ENCODE data around the gene NAPSA. TPM values are rescaled to one million over a fixed set of nuclear protein-coding genes. Genes with fewer than 3 reads are reported as not detected.
"Not testable (repeated sequence)": the region's sequence is repeated elsewhere in the genome, so short reads cannot be mapped to it uniquely, and the experiment has no call there.

Gene NAPSA
- 0.48 and 1.7 TPM in 2 replicates for total RNA-seq
- 0.24 TPM for polyA plus RNA-seq (2012)

GRCh38 chr19:50365434-50366306 is at the start of gene NAPSA:
TSS of gene NAPSA (minus strand) at chr19:50365639. CDS start at chr19:50365621, 18 bp downstream.
- DNase-seq (ENCODE audit: low read depth) = no peak

GRCh38 chr19:50413531-50413930 is 48.1 kb upstream of the NAPSA start:
- DNase-seq (ENCODE audit: low read depth) = no peak

- no peak for DNase-seq (ENCODE audit: low read depth)
Measured at GRCh38 chr19:50413096-50413495, 47.7 kb upstream of the NAPSA start.

GRCh38 chr19:50412419-50412818 is 47.0 kb upstream of the NAPSA start:
- no peak for DNase-seq (ENCODE audit: low read depth)

- DNase-seq (ENCODE audit: low read depth) = no peak
Measured at GRCh38 chr19:50410109-50410508, 44.7 kb upstream of the NAPSA start.

GRCh38 chr19:50409347-50409746 is 43.9 kb upstream of the NAPSA start:
- DNase-seq (ENCODE audit: low read depth) = no peak

GRCh38 chr19:50406829-50407228 is 41.4 kb upstream of the NAPSA start:
- no peak for DNase-seq (ENCODE audit: low read depth)

GRCh38 chr19:50406156-50406820 is 40.8 kb upstream of the NAPSA start:
- DNase-seq (ENCODE audit: low read depth) = no peak

GRCh38 chr19:50402544-50403301 is 37.3 kb upstream of the NAPSA start:
- DNase-seq (ENCODE audit: low read depth) = no peak

GRCh38 chr19:50401605-50402450 is 36.4 kb upstream of the NAPSA start:
- DNase-seq (ENCODE audit: low read depth) = no peak

GRCh38 chr19:50399368-50399745 is 33.9 kb upstream of the NAPSA start:
- no peak for DNase-seq (ENCODE audit: low read depth)

- no peak for DNase-seq (ENCODE audit: low read depth)
Measured at GRCh38 chr19:50398675-50399367, 33.4 kb upstream of the NAPSA start.

- DNase-seq (ENCODE audit: low read depth) = no peak
Measured at GRCh38 chr19:50394017-50394416, 28.6 kb upstream of the NAPSA start.

- DNase-seq (ENCODE audit: low read depth) = no peak
Measured at GRCh38 chr19:50393589-50393988, 28.1 kb upstream of the NAPSA start.

GRCh38 chr19:50392759-50393158 is 27.3 kb upstream of the NAPSA start:
- no peak for DNase-seq (ENCODE audit: low read depth)

GRCh38 chr19:50390952-50391351 is 25.5 kb upstream of the NAPSA start:
- not testable (repeated sequence) for DNase-seq (ENCODE audit: low read depth)

GRCh38 chr19:50390295-50390694 is 24.9 kb upstream of the NAPSA start:
- DNase-seq (ENCODE audit: low read depth) = not testable (repeated sequence)

- DNase-seq (ENCODE audit: low read depth) = no peak
Measured at GRCh38 chr19:50387868-50388245, 22.4 kb upstream of the NAPSA start.

GRCh38 chr19:50387176-50387867 is 21.9 kb upstream of the NAPSA start:
- DNase-seq (ENCODE audit: low read depth) = no peak
